ENCODE measurements around the gene KRT75. TPM values are rescaled to one million over a fixed set of nuclear protein-coding genes. Genes with fewer than 3 reads are reported as not detected.

Gene KRT75
- total RNA-seq, 4 donors from 2014 or later, result not detected

DNA sequence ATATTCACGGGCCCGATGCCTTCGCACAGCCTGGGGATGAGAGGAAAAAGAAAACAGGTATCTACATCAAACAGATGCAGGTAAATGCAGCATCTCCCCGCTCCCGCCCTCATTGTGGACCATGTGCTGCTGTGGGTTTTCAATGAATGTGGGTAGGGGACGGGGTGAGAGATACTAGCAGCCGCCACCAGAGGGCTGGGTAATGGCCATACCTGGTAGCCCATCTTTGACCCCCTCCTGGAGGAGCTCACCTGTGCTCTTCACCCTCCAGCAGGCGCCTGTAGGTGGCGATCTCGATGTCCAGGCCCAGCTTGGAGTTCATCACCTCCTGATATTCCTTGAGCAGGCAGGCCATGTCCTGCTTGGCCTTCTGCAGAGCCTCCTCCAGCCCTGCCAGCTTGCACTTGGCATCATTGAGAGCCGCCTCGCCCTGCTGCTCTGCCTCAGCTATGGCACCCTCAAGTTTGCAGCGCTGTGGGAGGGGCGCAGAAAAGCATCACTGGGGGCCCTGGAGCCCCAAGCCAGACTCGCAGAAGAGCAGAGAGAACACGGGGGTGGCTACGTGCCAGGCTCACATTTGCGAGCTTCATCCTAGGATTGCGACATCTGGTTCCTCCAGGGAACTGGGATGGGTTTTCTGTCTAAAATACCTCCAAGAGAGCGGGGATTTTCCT is 38.3 kb downstream of the KRT75 start:
- ATAC-seq, result peak; percentile 39
- Histone ChIP-seq H3K4me3 (no peak overlapping the region), H3K9me3 (no peaks in the 10 kb centered on the region), H3K4me1 (peaks cover 0 to 9% (median 0%) of the 10 kb centered on the region in 3 donors), H3K27ac (no peak overlapping the region), H3K36me3 (no peaks in the 10 kb centered on the region), H3K27me3 (peaks cover 31% of the 10 kb centered on the region)
- no peak for TF ChIP-seq POLR2AphosphoS5 (IDR thresholded peaks at IDR 0.05)
- TF ChIP-seq, protein P1, sequence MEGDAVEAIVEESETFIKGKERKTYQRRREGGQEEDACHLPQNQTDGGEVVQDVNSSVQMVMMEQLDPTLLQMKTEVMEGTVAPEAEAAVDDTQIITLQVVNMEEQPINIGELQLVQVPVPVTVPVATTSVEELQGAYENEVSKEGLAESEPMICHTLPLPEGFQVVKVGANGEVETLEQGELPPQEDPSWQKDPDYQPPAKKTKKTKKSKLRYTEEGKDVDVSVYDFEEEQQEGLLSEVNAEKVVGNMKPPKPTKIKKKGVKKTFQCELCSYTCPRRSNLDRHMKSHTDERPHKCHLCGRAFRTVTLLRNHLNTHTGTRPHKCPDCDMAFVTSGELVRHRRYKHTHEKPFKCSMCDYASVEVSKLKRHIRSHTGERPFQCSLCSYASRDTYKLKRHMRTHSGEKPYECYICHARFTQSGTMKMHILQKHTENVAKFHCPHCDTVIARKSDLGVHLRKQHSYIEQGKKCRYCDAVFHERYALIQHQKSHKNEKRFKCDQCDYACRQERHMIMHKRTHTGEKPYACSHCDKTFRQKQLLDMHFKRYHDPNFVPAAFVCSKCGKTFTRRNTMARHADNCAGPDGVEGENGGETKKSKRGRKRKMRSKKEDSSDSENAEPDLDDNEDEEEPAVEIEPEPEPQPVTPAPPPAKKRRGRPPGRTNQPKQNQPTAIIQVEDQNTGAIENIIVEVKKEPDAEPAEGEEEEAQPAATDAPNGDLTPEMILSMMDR (IDR thresholded peaks at IDR 0.05), result peak in 1 of 4 experiments; percentile 15
- WGBS, 2 donors (ENCODE audit: low coverage in 1 of 2), result 43 to 89% methylated on average over 7 to 8 of the region's 20 CpGs

DNA sequence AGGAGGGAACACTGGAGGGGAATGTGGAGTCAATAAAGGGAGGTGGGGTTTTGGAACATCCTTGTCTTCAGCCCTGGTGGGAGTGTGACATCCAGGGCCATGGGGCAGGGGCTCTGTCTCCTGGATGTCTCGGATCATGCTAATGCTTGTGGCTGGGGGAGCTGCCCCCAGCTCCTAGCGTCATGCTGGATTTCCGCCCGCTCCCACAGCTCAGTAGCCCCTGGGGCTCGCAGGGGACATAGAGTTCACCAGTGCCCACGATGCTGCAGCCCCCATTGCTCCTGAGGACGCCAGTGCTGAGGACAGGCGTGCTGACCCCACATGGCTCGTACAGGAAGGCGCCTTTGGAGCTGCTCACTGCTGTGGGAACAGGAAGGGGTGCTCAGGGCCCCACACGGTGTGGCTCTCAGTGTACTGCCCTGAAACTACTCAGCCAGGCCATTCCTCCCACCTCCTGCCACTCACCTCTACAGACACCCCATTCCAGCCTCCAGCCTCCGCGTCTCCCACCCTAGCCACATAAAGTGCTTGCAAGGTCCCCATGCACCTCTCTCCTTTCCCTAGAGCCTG is 39.2 kb downstream of the KRT75 start:
- H3K27ac ChIP-seq, result no peak overlapping the region
- TF ChIP-seq POLR2AphosphoS5 (IDR thresholded peaks at IDR 0.05) (no peak), EP300 (IDR thresholded peaks at IDR 0.05) (no peak)
- 100% methylated on average over 2 of the region's 13 CpGs for WGBS, 2 donors (ENCODE audit: low coverage in 1 of 2)

DNA sequence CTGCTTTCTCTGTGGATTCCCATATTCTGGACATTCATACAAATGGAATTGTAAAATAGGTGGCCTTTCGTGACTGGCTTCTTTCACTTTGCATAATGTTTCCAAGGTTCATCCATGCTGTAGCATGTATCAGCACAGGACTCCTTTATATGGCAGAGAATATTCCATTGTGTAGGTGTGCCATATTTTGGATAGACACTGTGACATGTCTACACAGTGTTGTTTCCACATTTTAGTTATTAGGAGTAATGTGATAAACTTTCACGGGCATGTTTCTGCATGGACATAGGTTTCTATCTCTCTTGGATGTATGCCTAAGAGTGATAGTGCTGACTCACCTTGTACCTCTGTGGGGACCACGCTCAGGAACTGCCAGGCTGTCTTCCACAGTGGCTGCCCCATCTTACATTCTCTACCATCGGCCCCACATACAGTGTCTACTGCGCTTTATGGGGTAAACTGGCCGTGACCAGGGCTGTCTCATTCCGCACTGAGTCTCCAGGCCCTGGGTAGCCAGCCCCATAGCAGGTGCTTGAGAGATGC is 41.6 kb downstream of the KRT75 start:
- 85 to 90% methylated on average over 2 to 5 of the region's 7 CpGs for WGBS, 2 donors (ENCODE audit: low coverage in 1 of 2)
- peaks cover 0 to 9% (median 0%) of the 10 kb centered on the region in 3 donors for H3K4me1 ChIP-seq
- no peaks in the 10 kb centered on the region for H3K36me3 ChIP-seq
- no peak overlapping the region for H3K27ac ChIP-seq
- no peaks in the 10 kb centered on the region for H3K9me3 ChIP-seq
- no peak overlapping the region for H3K4me3 ChIP-seq
- ATAC-seq, result no peak
- H3K27me3 ChIP-seq, result peaks cover 11% of the 10 kb centered on the region
- TF ChIP-seq POLR2A (IDR thresholded peaks at IDR 0.05) (no peak), POLR2AphosphoS5 (IDR thresholded peaks at IDR 0.05) (no peak), EP300 (IDR thresholded peaks at IDR 0.05) (no peak)
- TF ChIP-seq, protein P1 (IDR thresholded peaks at IDR 0.05), result no peak

More for the DNA sequence above, 39.2 kb downstream of the KRT75 start:
- Histone ChIP-seq H3K27me3 (peaks cover 21% of the 10 kb centered on the region), H3K4me1 (peaks cover 0 to 9% (median 0%) of the 10 kb centered on the region in 3 donors), H3K9me3 (no peaks in the 10 kb centered on the region), H3K4me3 (no peak overlapping the region), H3K36me3 (no peaks in the 10 kb centered on the region)
- no peak for ATAC-seq

DNA sequence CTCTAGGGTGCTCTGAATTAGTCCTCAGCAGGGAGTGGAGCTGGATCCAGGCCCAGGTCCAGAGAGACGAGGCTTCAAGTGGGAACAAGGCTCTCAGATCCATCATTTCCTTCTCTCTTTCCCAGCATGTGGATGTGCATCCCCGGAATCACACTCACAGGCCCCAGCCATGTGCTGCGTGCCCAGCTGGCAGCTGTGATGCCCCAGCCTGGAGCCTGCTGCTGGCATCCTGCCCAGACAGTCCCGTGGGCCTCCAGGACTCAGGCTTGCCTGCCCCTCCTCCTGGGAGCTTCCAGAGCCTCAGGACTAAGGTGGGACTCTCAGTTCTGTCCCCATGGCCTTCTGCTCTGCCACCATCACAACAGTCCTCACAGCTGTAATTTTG is 42.6 kb downstream of the KRT75 start:
- no peak overlapping the region for H3K4me3 ChIP-seq
- no peak for ATAC-seq
- H3K27me3 ChIP-seq, result peaks cover 11% of the 10 kb centered on the region
- no peaks in the 10 kb centered on the region for H3K36me3 ChIP-seq
- H3K9me3 ChIP-seq, result no peaks in the 10 kb centered on the region
- H3K4me1 ChIP-seq, result peaks cover 0 to 9% (median 0%) of the 10 kb centered on the region in 3 donors
- WGBS, 2 donors (ENCODE audit: low coverage in 1 of 2), result 6% methylated on average over 3 of the region's 4 CpGs; no CpG with 5 or more reads in 1 of the 2 donors
- H3K27ac ChIP-seq, result no peak overlapping the region
- TF ChIP-seq, protein P1 (IDR thresholded peaks at IDR 0.05), result no peak
- TF ChIP-seq EP300 (IDR thresholded peaks at IDR 0.05), result no peak
- TF ChIP-seq POLR2AphosphoS5 (IDR thresholded peaks at IDR 0.05), result peak; percentile 29

DNA sequence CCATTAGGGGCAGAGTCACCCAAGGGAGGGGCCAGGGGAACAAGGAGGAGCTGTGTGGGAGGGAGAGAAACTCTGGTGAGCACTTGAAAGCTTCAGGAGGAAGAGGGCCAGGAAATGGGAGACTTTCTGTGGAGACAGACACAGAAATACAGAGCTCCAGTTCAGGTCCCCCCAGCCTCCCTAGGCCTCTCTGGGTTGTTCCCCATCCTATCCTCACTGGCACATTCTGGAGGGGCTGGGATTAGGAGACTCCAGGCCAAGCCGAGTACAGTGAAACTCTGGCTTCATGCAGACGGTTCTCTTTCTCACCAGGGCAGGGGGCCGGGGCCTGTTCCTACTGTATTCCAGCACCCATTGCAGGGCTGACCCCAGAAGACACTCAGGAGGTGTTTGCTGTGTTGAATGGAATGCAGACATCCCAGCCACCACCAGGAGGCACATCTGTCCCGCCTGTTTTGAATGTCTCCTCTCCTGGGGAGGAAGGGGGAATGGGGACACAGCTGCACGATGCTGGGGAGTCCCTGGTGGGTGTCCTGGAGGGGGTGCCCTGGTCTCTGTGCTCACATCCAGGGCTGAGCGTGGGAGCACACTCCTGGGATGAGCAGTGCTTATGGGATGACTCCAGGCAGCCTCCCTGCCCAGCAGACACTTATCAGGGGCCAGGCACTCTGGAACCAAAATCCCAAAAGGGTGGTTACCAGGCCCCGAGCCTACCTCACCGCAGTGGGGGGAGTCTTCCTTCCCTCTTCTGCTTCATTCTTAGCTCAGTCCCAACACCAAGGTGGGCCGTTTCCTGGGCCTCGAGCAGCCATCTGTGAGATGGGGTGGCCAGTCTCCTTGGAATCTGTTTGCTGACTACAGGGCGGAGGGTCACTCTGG is 43.2 kb downstream of the KRT75 start:
- Histone ChIP-seq H3K27me3 (peaks cover 11% of the 10 kb centered on the region), H3K27ac (no peak overlapping the region), H3K36me3 (no peaks in the 10 kb centered on the region), H3K4me1 (peaks cover 0 to 9% (median 0%) of the 10 kb centered on the region in 3 donors), H3K9me3 (no peaks in the 10 kb centered on the region), H3K4me3 (no peak overlapping the region)
- TF ChIP-seq POLR2A (IDR thresholded peaks at IDR 0.05), result no peak
- TF ChIP-seq, protein P1 (IDR thresholded peaks at IDR 0.05), result peak in 3 of 4 experiments; percentile 39 to 53 (median 39)
- TF ChIP-seq POLR2AphosphoS5 (IDR thresholded peaks at IDR 0.05), result no peak
- no CpG with 5 or more reads among the region's 11 CpGs for WGBS, 2 donors (ENCODE audit: low coverage in 1 of 2)
- ATAC-seq, result no peak
